ENCODE results near the gene ZSCAN5A. TPM values are rescaled to one million over a fixed set of nuclear protein-coding genes. Genes with fewer than 3 reads are reported as not detected.
A peak's percentile ranks its signal among the peaks of the same experiment; 100 is the strongest.

The ZSCAN5A gene
- 10 to 100 TPM in 3 of 4 donors, 1 to 10 TPM in 1; 7.4 to 22.1 (median 17.7) TPM for total RNA-seq

- peak within 1 kb of the TSS; percentile 89 to 93 (median 93) for H3K27ac ChIP-seq
- H3K4me1 ChIP-seq: peaks cover 6 to 10% of the 10 kb centered on the region in 2 donors
Measured at GRCh38 chr19:56314381-56315076, at the start of gene ZSCAN5A. Gene ZSCAN5A (minus strand): TSS chr19:56314839. CDS start chr19:56225046, 89,793 bp downstream.

GRCh38 chr19:56360841-56361240 is 46.2 kb upstream of the ZSCAN5A start:
- H3K27me3 ChIP-seq: no peaks in the 10 kb centered on the region
- H3K36me3 ChIP-seq: no peaks in the 10 kb centered on the region
- no peak for DNase-seq
- H3K27ac ChIP-seq: no peak overlapping the region
- no peaks in the 10 kb centered on the region for H3K9me3 ChIP-seq
- H3K4me1 ChIP-seq: no peaks in the 10 kb centered on the region
- TF ChIP-seq CTCF (IDR thresholded peaks at IDR 0.05) (no peak), POLR2A (IDR thresholded peaks at IDR 0.05) (no peak)
- H3K4me3 ChIP-seq (replicated peaks in 1 of 3): no peak overlapping the region
- intact Hi-C loops (cut with DNase I): no loop called here
- WGBS, 2 donors: 93 to 96% methylated on average over 2 of the region's 2 CpGs

More at GRCh38 chr19:56314381-56315076, at the start of gene ZSCAN5A:
- peak within 1 kb of the TSS; percentile 49 to 56 (median 52) for H3K4me3 ChIP-seq (replicated peaks in 1 of 3)
- 0 to 1% methylated on average over 39 to 42 of the region's 47 CpGs for WGBS, 2 donors
- no peaks in the 10 kb centered on the region for H3K27me3 ChIP-seq
- peak in 1 of 2 donors; percentile 38 for TF ChIP-seq POLR2A (IDR thresholded peaks at IDR 0.05)
- TF ChIP-seq CTCF (IDR thresholded peaks at IDR 0.05): peak in 1 of 6 experiments; percentile 16
- H3K36me3 ChIP-seq: no peaks in the 10 kb centered on the region
- DNase-seq: peak; percentile 97 to 98
- H3K9me3 ChIP-seq: no peaks in the 10 kb centered on the region
- intact Hi-C loops (cut with DNase I): no loop called here

GRCh38 chr19:56356944-56357343 is 42.3 kb upstream of the ZSCAN5A start:
- DNase-seq: no peak
- no peak overlapping the region for H3K4me3 ChIP-seq (replicated peaks in 1 of 3)
- H3K27ac ChIP-seq: no peak overlapping the region
- H3K9me3 ChIP-seq: no peaks in the 10 kb centered on the region
- intact Hi-C loops (cut with DNase I): no loop called here
- no peak for TF ChIP-seq CTCF (IDR thresholded peaks at IDR 0.05)
- 68 to 89% methylated on average over 2 of the region's 2 CpGs for WGBS, 2 donors
- H3K36me3 ChIP-seq: no peaks in the 10 kb centered on the region
- H3K27me3 ChIP-seq: no peaks in the 10 kb centered on the region
- no peaks in the 10 kb centered on the region for H3K4me1 ChIP-seq

GRCh38 chr19:56355517-56355916 is 40.9 kb upstream of the ZSCAN5A start:
- DNase-seq: no peak
- intact Hi-C loops (cut with DNase I): no loop called here
- WGBS, 2 donors: 94 to 97% methylated on average over 1 of the region's 1 CpG

More at GRCh38 chr19:56355517-56355916, 40.9 kb upstream of the ZSCAN5A start:
- no peaks in the 10 kb centered on the region for H3K27me3 ChIP-seq
- TF ChIP-seq CTCF (IDR thresholded peaks at IDR 0.05) (no peak), POLR2A (IDR thresholded peaks at IDR 0.05) (no peak)
- no peaks in the 10 kb centered on the region for H3K9me3 ChIP-seq
- H3K4me1 ChIP-seq: no peaks in the 10 kb centered on the region
- H3K4me3 ChIP-seq (replicated peaks in 1 of 3): no peak overlapping the region
- no peak overlapping the region for H3K27ac ChIP-seq
- no peaks in the 10 kb centered on the region for H3K36me3 ChIP-seq
